IMR-90 (cell line): ENCODE results near the gene COL3A1. TPM values are rescaled to one million over a fixed set of nuclear protein-coding genes. Genes with fewer than 3 reads are reported as not detected.

Experiments
- ATAC-seq: fragments of 200-7000 bp; cut with Tn5 transposase; 2 replicates; pipeline ENCODE4 v1.9.1; 2020; ENCODE audit warnings: low read depth, mild to moderate bottlenecking, moderate library complexity
- BruUV-seq: library from RNA; stranded (reverse); fragments of 400-500 nt; replicated peaks from 2 replicates; lab custom pipeline; 2021; lab: Mats Ljungman, UMichigan
- CTCF ChIA-PET: fragments of 300-600 bp; formaldehyde crosslinking; extraction: SDS; loops from one replicate; lab custom pipeline; 2021; ENCODE audit warnings: antibody characterized with exemption; lab: Yijun Ruan, JAX
- POLR2A ChIA-PET: fragments of 300-600 bp; sonication (Branson Sonifier 250); formaldehyde crosslinking; loops from one replicate; lab custom pipeline; 2022; ENCODE audit warnings: antibody characterized with exemption; ENCODE audit not compliant: unreplicated experiment; lab: Charles Lee
- DNase-seq: peaks from one replicate; pipeline ENCODE4 v3.0.0; 2013
- H2AFZ ChIP-seq: replicated peaks from 2 replicates; pipeline ENCODE3; 2013; ENCODE audit warnings: low read length, mild to moderate bottlenecking; ENCODE audit not compliant: poor library complexity
- H2AK5ac ChIP-seq: 2 replicates; pipeline ENCODE4 v1.6.1; 2013; ENCODE audit warnings: low read depth, low read length, inconsistent platforms
- H2AK9ac ChIP-seq: replicated peaks from 2 replicates; pipeline ENCODE3; 2013; ENCODE audit warnings: mild to moderate bottlenecking, low read depth, low read length, moderate library complexity; ENCODE audit not compliant: poor library complexity
- H2BK120ac ChIP-seq: 2 replicates; pipeline ENCODE4 v1.6.1; 2013; ENCODE audit warnings: low read depth, low read length, inconsistent platforms
- H2BK15ac ChIP-seq: 3 replicates; pipeline ENCODE4 v1.6.1; 2013; ENCODE audit warnings: low read depth, low read length, inconsistent platforms
- H2BK20ac ChIP-seq: 2 replicates; pipeline ENCODE4 v1.6.1; 2013; ENCODE audit warnings: low read depth, mild to moderate bottlenecking, inconsistent platforms, low read length, moderate library complexity
- H2BK5ac ChIP-seq: 2 replicates; pipeline ENCODE4 v1.6.1; 2013; ENCODE audit warnings: mild to moderate bottlenecking, low read depth, low read length, inconsistent platforms; ENCODE audit not compliant: poor library complexity, severe bottlenecking
- H3K14ac ChIP-seq: replicated peaks from 2 replicates; pipeline ENCODE4 v1.6.1; 2013; ENCODE audit warnings: low read depth, low read length, inconsistent platforms
- H3K18ac ChIP-seq: 2 replicates; pipeline ENCODE4 v1.6.1; 2013; ENCODE audit warnings: low read depth, low read length, control low read depth
- H3K23ac ChIP-seq: 2 replicates; pipeline ENCODE4 v1.6.1; 2013; ENCODE audit warnings: low read depth, low read length, inconsistent platforms
- H3K27ac ChIP-seq: 2 replicates; pipeline ENCODE4 v1.5.1; 2013; ENCODE audit warnings: mild to moderate bottlenecking, control low read depth, low read length; ENCODE audit not compliant: insufficient read depth
- H3K27me3 ChIP-seq: 2 replicates; pipeline ENCODE4 v1.6.1; 2013; ENCODE audit warnings: low read length; ENCODE audit not compliant: control insufficient read depth, insufficient read depth
- H3K36me3 ChIP-seq: 2 replicates; pipeline ENCODE4 v1.6.1; 2013; ENCODE audit warnings: low read length, mixed read lengths; ENCODE audit not compliant: control insufficient read depth, insufficient read depth
- H3K4ac ChIP-seq: 2 replicates; pipeline ENCODE4 v1.6.1; 2013; ENCODE audit warnings: low read depth, low read length, inconsistent platforms
- H3K4me1 ChIP-seq: 2 replicates; pipeline ENCODE4 v1.6.1; 2013; ENCODE audit warnings: low read length, mixed read lengths; ENCODE audit not compliant: control insufficient read depth, insufficient read depth
- H3K4me2 ChIP-seq: 2 replicates; pipeline ENCODE4 v1.6.1; 2013; ENCODE audit warnings: low read depth, mild to moderate bottlenecking, control low read depth, low read length, moderate library complexity
- H3K4me3 ChIP-seq: 2 replicates; pipeline ENCODE4 v1.5.1; 2013; ENCODE audit warnings: low read depth, mild to moderate bottlenecking, control low read depth, low read length, moderate library complexity; ENCODE audit not compliant: insufficient read depth
- H3K56ac ChIP-seq: 2 replicates; pipeline ENCODE4 v1.6.1; 2013; ENCODE audit warnings: low read length, inconsistent platforms; ENCODE audit not compliant: insufficient read depth; ENCODE audit errors: extremely low read depth
- H3K79me1 ChIP-seq, 2 experiments: 2 replicates each; pipeline ENCODE4 v1.6.1; 2013; ENCODE audit warnings: low read length in 2 of 2, inconsistent platforms in 1 of 2, low read depth in 1 of 2
- H3K9ac ChIP-seq: 2 replicates; pipeline ENCODE4 v1.6.1; 2013; ENCODE audit warnings: low read depth, low read length, control low read depth
- H3K9me1 ChIP-seq: 2 replicates; pipeline ENCODE4 v1.6.1; 2013; ENCODE audit warnings: low read length, inconsistent platforms; ENCODE audit not compliant: insufficient read depth
- H3K9me3 ChIP-seq: 2 replicates; pipeline ENCODE4 v1.6.1; 2013; ENCODE audit warnings: low read length; ENCODE audit not compliant: control insufficient read depth, insufficient read depth
- H4K20me1 ChIP-seq: 2 replicates; pipeline ENCODE4 v1.6.1; 2013; ENCODE audit warnings: low read length, inconsistent platforms; ENCODE audit not compliant: insufficient read depth
- H4K5ac ChIP-seq: 2 replicates; pipeline ENCODE4 v1.6.1; 2013; ENCODE audit warnings: mild to moderate bottlenecking, low read depth, low read length, control low read depth
- H4K8ac ChIP-seq, 2 experiments: 2 replicates each; pipeline ENCODE4 v1.6.1; 2013; ENCODE audit warnings: low read depth in 2 of 2, low read length in 2 of 2, control low read depth in 1 of 2, inconsistent platforms in 1 of 2
- H4K91ac ChIP-seq: 2 replicates; pipeline ENCODE4 v1.6.1; 2013; ENCODE audit warnings: low read depth, low read length, inconsistent platforms; ENCODE audit not compliant: insufficient read depth
- CHD1 ChIP-seq: IDR thresholded peaks from 2 replicates; pipeline ENCODE4 v1.6.1; 2012; ENCODE audit warnings: low read depth, low read length, improper control_type of control experiment
- MAFK ChIP-seq: IDR thresholded peaks from 2 replicates; pipeline ENCODE4 v1.6.1; 2012; ENCODE audit warnings: low read depth, low read length, improper control_type of control experiment
- MAZ ChIP-seq: IDR thresholded peaks from 2 replicates; pipeline ENCODE4 v1.6.1; 2012; ENCODE audit warnings: low read depth, mild to moderate bottlenecking, low read length, improper control_type of control experiment, moderate library complexity, borderline replicate concordance
- POLR2A ChIP-seq: IDR thresholded peaks from 2 replicates; pipeline ENCODE4 v1.6.1; 2012; ENCODE audit warnings: mild to moderate bottlenecking, low read depth, low read length
- RAD21 ChIP-seq: IDR thresholded peaks from 2 replicates; pipeline ENCODE4 v1.6.1; 2012; ENCODE audit warnings: low read length, improper control_type of control experiment
- SMC3 ChIP-seq: fragments of 150-350 bp; IDR thresholded peaks from 2 replicates; pipeline ENCODE4 v1.6.1; 2016; ENCODE audit warnings: low read depth, mild to moderate bottlenecking, antibody characterized with exemption, low read length, moderate library complexity
- WGBS, 2 experiments: methylation state at CpG; one replicate each; pipeline versions ENCODE4 v1.1.5 to v1.1.7; 2013; ENCODE audit warnings: missing lambda C conversion rate in 2 of 2; ENCODE audit not compliant: insufficient read length in 1 of 2; ENCODE audit errors: extremely low coverage in 2 of 2; 5-methylcytosine and 5-hydroxymethylcytosine counted together
- dilution Hi-C: fragments of 300-500 bp; cut with HindIII; formaldehyde crosslinking; loops from one replicate; pipeline ENCODE4 v1.14.3; 2018; ENCODE audit warnings: low sequenced_read_pairs; ENCODE audit not compliant: unreplicated experiment
- in situ Hi-C: fragments of 300-500 bp; cut with MboI; formaldehyde crosslinking; loops from 3 replicates; pipeline ENCODE4 v1.14.3; 2019; ENCODE audit warnings: low sequenced_read_pairs, inconsistent platforms, mixed read lengths
- intact Hi-C: fragments of 100-400 bp; cut with micrococcal nuclease; formaldehyde crosslinking; loops from 2 replicates; pipeline ENCODE4 v1.10.0; 2022
- polyA plus RNA-seq, 3 experiments: library from polyadenylated mRNA; depleted of rRNA; stranded (reverse); fragments of >200 nt; gene quantifications; 2 replicates each; pipeline ENCODE4 v1.2.3, GENCODE V29; 2012; ENCODE audit warnings: low replicate concordance in 1 of 3
- total RNA-seq: library from RNA; depleted of rRNA; stranded (reverse); fragments of >200 nt; gene quantifications from 2 replicates; pipeline ENCODE4 v1.2.3, GENCODE V29; 2012
- TF ChIP-seq, protein P1 (sequence below): fragments of 150-350 bp; IDR thresholded peaks from 2 replicates; pipeline ENCODE4 v1.6.1; 2016; ENCODE audit warnings: low read depth, mild to moderate bottlenecking, low read length, moderate library complexity, borderline replicate concordance

Gene COL3A1
- total and polyA plus RNA-seq, 2 of the 4 experiments (the other 2 are of a cell fraction), result 402 to 408 TPM

DNA sequence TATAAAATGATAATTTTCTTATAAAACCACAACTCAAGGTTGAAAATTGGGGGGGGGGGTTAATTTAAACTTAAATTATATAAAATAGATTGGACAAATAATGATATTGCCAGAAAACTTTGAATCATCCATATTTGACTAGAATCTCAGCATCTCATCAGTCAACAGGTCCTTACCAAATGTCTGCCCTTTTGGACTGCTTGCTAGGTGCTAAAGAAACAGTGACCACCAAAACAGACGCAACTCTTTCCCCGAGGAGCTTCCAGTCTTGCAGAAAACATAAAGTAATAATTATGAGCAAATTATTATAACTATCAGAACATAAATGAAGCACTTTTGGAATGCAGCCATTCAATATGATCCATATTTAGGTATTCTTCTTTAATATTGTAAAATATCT lies 8.6 kb upstream of the COL3A1 start:
- no peaks in the 10 kb centered on the region for H3K9me3 ChIP-seq
- no peak overlapping the region for H3K23ac ChIP-seq
- ChIA-PET CTCF (no interaction called here), POLR2A (no interaction called here)
- H2AK5ac ChIP-seq, result peak overlapping the region; percentile 27; the same call in 1 of the 2 replicates
- H3K14ac ChIP-seq, result no peak overlapping the region
- no peak overlapping the region for H2BK15ac ChIP-seq
- intact Hi-C loops (no loop called here), in situ Hi-C loops (no loop called here), dilution Hi-C loops (no loop called here)
- no peaks in the 10 kb centered on the region for H3K9me1 ChIP-seq
- H4K5ac ChIP-seq, result no peak overlapping the region
- H2BK120ac ChIP-seq, result no peak overlapping the region
- H3K4me3 ChIP-seq, result no peak overlapping the region
- no peak overlapping the region for H2BK5ac ChIP-seq
- ATAC-seq, result no peak
- H3K79me1 ChIP-seq, result no peaks in the 10 kb centered on the region
- no peak overlapping the region for H3K27ac ChIP-seq
- no peaks in the 10 kb centered on the region for H4K20me1 ChIP-seq
- no TSS peak for BruUV-seq
- no peak overlapping the region for H3K56ac ChIP-seq
- no peak for DNase-seq
- no peaks in the 10 kb centered on the region for H3K36me3 ChIP-seq
- H4K8ac ChIP-seq, result no peak overlapping the region
- H2AK9ac ChIP-seq, result no peak overlapping the region
- TF ChIP-seq CHD1 (no peak), MAZ (no peak), SMC3 (no peak), POLR2A (no peak), MAFK (no peak), RAD21 (no peak)
- TF ChIP-seq, protein P1, sequence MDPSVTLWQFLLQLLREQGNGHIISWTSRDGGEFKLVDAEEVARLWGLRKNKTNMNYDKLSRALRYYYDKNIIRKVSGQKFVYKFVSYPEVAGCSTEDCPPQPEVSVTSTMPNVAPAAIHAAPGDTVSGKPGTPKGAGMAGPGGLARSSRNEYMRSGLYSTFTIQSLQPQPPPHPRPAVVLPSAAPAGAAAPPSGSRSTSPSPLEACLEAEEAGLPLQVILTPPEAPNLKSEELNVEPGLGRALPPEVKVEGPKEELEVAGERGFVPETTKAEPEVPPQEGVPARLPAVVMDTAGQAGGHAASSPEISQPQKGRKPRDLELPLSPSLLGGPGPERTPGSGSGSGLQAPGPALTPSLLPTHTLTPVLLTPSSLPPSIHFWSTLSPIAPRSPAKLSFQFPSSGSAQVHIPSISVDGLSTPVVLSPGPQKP, result no peak
- no CpG with 5 or more reads among the region's 2 CpGs for WGBS, 2 experiments
- H3K9ac ChIP-seq, result no peak overlapping the region
- no peak overlapping the region for H2AFZ ChIP-seq
- no peak overlapping the region for H3K4me2 ChIP-seq
- H3K4ac ChIP-seq, result no peak overlapping the region
- no peak overlapping the region for H3K18ac ChIP-seq
- no peak overlapping the region for H2BK20ac ChIP-seq
- no peaks in the 10 kb centered on the region for H3K27me3 ChIP-seq
- peaks cover 3% of the 10 kb centered on the region for H3K4me1 ChIP-seq
- no peak overlapping the region for H4K91ac ChIP-seq
